ENCODE data around the gene RAN.

- TF ChIP-seq ARNT (IDR thresholded peaks at IDR 0.05) (no peak), SIN3B (IDR thresholded peaks at IDR 0.05; ENCODE audit: low read depth) (no peak), EP300 (IDR thresholded peaks at IDR 0.05; ENCODE audit: low read length) (no peak), SMC3 (conservative IDR thresholded peaks at IDR 0.05; ENCODE audit: insufficient read depth, low read depth, low read length) (no peak), NFYB (IDR thresholded peaks at IDR 0.05; ENCODE audit: extremely low read depth, insufficient read length) (no peak), MAX (CRISPR knock-in tag; IDR thresholded peaks at IDR 0.05) (no peak; the same call in none of the 2 replicates), ADNP (tag; IDR thresholded peaks at IDR 0.05) (no peak), CCAR2 (IDR thresholded peaks at IDR 0.05; ENCODE audit: low read depth, low read length) (no peak), ELF1 (tag; IDR thresholded peaks at IDR 0.05) (no peak), ZNF12 (CRISPR knock-in tag; IDR thresholded peaks at IDR 0.05) (no peak), GABPA (tag; conservative IDR thresholded peaks at IDR 0.05; ENCODE audit: low read depth) (no peak)
- TF ChIP-seq, protein P1, sequence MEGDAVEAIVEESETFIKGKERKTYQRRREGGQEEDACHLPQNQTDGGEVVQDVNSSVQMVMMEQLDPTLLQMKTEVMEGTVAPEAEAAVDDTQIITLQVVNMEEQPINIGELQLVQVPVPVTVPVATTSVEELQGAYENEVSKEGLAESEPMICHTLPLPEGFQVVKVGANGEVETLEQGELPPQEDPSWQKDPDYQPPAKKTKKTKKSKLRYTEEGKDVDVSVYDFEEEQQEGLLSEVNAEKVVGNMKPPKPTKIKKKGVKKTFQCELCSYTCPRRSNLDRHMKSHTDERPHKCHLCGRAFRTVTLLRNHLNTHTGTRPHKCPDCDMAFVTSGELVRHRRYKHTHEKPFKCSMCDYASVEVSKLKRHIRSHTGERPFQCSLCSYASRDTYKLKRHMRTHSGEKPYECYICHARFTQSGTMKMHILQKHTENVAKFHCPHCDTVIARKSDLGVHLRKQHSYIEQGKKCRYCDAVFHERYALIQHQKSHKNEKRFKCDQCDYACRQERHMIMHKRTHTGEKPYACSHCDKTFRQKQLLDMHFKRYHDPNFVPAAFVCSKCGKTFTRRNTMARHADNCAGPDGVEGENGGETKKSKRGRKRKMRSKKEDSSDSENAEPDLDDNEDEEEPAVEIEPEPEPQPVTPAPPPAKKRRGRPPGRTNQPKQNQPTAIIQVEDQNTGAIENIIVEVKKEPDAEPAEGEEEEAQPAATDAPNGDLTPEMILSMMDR (IDR thresholded peaks at IDR 0.05 in 2 of 3, conservative IDR thresholded peaks at IDR 0.05 in 1 of 3; ENCODE audit: insufficient read depth in 2 of 3, low read depth in 1 of 3, low read length in 3 of 3) = no peak
These were observed 6.6 kb downstream of the RAN start for GRCh38 chr12:130878193-130879185.

Data from K562 (cell line).